ENCODE results near the gene COG5.
A peak's percentile ranks its signal among the peaks of the same experiment; 100 is the strongest.
"Not testable (repeated sequence)": the region's sequence is repeated elsewhere in the genome, so short reads cannot be mapped to it uniquely, and the experiment has no call there.

The COG5 gene

DNA sequence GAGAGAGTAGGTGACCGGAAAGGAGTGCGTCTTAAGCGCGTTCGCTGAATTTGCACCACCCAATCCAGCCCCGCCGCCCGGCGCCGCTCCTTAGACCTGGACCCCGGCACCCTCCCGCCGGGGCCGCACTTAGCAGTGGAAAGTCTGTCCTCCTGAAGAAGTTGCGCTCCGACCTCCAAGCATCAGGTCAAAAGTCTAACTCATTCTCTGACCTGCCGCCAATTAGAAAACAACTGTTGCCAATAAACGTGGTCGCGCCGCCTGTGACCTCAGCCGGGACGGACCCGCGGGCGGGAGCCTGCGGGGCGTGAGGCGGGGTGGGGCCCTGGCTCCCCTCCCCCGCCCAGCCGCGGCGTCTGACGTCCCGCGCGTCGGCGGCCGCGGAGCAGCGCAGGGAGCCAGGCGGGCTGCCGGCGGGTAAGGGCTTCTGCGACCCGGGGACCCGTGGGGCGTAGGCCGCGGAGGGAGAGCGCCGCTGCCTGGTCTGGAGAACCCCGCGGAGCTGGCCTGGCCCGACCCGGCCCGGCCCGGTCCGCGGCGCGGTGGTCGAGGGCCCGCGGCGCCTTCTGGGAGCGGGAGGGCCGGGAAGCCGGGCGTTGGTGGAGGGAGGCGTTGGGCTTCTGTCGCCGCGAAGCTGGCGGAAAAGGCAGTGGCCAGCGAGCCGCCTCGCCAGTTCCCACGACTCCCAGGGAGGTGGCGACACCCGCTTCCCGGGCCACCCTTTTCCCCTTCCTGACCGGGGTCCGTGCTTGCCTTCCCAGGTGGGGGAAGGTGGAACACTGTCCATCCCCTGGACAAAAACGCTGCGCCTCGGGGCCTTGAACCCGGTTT is 16.4 kb upstream of the COG5 start, which contains the start of gene BCAP29:
BCAP29 (plus strand) TSS at position 362 of the 831 bp plus-strand sequence. CDS start 527 bp downstream, outside the sequence.
- DNase-seq (ENCODE audit: low read depth in 2 of 2), result peak; percentile 64 to 67

DNA sequence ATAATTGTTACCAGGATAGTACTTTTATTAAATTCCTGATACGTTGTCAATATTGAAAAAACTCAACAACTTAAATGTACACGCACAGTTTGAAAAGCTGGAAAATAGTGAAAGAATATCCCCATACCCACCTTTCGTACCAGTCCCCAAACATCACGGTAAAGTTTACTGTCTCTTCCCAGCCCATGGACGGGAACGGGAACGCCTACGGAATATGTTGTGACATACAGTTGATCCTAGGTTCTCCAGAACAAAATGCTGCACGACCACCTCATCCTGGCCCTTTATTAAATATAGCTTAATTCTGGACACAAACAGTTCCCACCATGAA is 15.8 kb upstream of the COG5 start:
- DNase-seq (ENCODE audit: low read depth in 2 of 2), result no peak

DNA sequence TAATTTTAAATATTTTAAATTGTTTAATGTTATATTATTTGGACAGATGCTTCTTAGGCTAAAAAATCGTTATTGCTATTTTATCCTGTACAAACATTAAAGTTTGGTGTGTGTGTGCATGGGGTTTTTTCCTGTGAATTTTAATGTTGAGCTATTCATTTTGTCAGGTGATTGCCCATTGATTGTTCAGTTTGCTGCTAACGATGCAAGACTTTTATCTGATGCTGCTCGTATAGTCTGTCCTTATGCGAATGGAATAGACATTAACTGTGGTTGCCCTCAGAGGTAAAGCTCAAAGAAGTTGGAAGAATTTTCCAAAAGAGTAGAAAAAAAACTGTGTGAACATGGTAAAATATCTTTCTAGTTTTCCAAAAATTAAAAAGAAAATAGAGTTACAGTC is 9.8 kb upstream of the COG5 start:
- no peak for DNase-seq (ENCODE audit: low read depth in 2 of 2)

DNA sequence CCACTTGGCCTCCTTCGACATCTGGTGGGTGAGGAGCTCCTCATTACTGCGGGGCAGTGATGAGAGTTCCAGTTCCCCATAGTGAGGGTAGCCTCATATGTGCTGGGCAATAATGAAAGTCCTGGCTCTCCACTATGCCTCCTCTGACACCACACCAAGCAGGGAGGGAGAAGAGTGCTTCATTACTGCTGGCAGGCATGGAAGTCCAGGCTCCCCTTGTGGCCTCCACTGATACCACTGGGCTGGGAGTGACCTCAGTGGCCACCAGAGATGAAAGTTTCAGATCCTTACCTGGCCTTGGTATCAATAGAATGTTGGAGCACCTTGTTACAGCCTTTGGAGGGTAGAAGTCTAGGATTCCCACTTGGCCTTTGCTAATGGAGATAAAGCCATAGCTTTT is 6.6 kb upstream of the COG5 start:
- DNase-seq (ENCODE audit: low read depth in 2 of 2), result no peak

DNA sequence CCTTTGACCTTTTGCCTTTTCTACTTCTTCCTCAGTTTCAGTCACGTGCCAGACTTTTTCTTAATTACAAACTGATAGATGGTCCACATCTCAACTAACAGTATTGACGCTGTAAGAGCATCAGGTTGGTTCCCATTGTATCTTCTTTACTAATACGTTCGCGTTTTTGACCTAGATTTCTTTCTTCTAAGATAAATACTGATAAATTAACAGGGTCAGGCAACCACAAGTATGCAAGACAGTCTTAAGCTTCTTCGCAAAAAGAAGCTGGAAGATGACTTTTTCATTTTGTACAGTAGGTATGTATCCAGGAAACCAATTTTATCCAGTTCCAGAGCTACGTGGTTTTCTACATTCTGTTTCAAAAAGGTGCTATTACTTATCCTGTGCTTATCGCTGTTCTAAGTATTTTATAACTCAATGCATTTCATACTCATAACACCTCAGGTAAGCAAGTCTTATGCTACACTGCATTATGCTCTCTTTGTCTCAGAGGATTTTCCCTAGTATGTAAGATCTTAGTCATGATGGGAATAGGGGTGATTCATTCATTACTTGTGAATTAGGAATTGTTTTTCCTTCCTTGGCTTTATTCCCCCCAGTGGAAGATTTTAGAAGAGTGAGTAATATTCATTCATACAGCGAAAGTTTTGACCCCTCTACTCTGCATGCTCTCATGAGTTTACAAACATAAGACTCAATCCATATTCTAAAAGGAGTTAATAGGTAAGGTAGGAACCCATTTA is 1.0 kb upstream of the COG5 start:
- no peak for DNase-seq (ENCODE audit: low read depth in 2 of 2)

DNA sequence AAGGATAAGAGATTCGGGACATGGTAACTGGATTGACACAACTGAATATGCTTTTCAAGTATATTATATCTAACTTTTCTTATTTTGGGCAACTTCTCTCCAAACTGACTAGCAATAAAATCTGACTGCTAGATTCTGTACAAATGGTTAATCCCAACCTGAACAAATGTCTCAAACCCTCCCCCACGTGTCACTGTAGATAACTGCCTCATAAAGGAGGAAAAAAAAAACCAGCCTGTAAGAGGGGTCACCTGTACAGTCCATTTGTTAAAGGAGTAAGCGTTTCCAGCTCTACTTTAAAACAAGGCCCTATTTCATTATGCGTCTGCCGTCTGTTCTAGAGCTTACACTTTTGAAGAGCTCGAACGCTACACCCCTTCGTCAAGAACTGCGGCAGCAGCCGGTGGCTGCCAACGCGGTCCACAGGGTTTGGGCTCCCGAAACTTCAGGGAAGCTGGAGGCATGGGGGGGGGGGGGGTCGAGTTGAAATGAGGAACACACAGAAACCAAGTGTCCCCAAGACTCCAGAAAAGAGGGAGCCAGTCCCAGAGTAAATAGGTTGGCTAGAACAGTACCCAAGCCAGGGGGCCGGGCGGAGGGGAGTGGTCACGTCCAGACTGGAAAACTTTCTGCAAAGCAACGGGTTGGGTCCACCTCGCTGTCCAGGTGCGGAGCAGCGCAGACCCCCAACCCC is 492 bp downstream of the COG5 start:
- no peak for DNase-seq (ENCODE audit: low read depth in 2 of 2)

DNA sequence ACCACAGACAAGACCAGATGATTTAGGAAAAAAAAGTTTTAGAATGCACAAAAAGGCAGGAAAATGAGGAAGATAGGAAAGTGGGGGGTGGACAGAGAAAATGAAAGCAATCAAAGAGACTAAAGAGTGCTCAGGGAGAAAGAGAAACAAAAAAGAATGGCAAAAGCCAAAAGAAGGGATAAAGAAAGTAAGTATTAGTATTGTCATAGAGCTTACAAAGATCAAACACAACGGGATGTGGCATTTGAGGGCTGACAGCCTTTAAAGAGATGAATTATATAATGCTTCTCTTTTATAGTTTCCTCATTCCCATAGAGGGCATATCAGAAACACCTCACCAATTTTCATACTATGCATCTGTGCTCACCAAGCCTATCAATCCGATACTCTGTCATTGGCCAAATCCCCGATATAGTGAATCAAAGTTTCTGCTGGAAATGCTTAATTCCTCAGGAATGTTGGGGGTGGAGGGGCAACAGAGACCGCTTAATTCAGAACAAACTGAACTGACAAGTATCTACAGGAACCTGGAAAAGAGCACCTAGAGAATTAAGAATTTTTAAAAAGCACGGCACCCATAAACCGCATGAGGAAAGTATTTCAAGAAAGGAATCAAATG is 2.7 kb downstream of the COG5 start:
- no peak for DNase-seq (ENCODE audit: low read depth in 2 of 2)

DNA sequence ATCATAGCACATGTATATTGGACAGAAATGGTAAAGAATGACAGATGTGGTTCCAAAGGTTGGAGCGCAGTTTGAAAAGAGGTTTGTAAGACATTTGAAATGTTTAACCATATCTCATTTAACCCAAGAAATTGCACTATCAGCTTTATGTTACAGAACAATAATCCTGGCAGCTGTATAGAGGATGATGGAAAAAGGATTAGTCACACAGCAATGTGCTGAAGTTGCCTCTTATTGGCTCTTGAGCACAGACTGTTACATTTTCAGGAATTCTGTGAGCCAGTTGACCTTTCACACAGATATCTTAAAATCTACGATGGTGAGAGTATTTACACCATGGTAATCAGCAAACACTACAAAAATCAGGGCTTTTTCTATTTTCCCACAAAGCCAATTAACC is 3.9 kb downstream of the COG5 start:
- DNase-seq (ENCODE audit: low read depth in 2 of 2), result no peak

DNA sequence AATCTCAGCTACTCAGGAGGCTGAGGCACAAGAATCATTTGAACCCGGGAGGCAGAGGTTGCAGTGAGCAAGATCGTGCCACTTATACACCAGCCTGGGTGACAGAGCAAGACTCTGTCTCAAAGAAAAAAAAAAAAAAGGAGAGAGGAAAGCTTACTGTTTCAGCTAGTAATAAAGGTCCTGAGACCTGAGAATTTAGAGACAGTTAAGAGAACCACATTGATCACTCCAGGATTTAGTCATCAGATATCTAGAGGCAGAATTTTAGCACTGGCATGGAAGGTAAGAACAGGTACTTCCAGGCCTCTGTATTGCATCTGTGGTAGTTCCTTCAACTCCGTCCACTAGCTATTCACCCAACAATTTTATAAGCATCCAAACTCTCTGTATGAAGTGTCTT is 7.8 kb downstream of the COG5 start:
- no peak for DNase-seq (ENCODE audit: low read depth in 2 of 2)

DNA sequence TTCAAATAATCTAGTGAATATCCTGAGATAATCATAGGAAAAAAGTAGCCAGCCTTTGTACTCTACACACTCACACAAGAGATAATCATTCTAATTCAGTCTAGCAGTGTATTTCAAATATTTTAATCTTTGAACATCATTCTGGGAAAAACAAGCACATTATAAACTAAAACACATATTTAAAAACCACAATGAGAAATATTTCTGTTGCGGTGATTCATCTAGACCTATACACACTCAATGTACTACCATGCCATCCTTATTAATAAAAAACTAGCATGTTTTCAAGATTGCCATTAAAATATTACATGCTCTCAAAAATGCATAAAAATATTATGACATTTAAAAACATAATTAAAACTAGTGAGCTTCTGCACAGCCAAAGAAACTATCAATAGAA is 11.8 kb downstream of the COG5 start:
- DNase-seq (ENCODE audit: low read depth in 2 of 2), result no peak

DNA sequence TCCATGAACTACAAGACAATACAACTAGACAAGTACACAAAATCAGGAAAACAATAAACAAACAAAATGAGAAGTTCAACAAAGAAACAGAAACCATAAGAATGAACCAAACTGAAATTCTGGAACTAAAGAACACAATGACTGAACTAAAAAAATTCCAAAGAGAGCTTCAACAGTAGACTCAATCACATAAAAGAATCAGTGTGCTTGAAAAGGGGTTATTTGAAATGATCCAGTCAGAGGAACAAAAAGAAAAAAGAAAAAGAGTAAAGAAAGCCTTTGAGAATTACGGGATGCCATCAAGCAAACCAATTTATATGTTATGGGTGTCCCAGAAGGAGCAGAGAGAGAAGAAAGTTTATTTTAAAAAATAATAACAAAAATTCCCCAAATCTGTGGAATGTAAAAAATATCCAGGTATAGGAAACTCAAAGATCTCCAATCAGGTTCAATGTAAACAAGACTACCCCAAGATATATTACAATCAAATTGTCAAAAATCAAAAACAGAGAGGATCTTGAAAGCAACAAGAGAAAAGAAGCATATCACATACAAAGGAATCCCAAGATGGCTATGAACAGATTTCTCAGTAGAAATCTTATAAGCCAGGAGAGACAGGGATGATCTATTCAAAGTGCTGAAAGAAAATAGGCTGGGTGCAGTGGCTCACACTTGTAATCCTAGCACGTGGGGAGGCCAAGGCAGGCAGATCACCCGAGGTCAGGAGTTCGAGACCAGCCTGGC is 18.7 kb downstream of the COG5 start:
- DNase-seq (ENCODE audit: low read depth in 2 of 2), result no peak

DNA sequence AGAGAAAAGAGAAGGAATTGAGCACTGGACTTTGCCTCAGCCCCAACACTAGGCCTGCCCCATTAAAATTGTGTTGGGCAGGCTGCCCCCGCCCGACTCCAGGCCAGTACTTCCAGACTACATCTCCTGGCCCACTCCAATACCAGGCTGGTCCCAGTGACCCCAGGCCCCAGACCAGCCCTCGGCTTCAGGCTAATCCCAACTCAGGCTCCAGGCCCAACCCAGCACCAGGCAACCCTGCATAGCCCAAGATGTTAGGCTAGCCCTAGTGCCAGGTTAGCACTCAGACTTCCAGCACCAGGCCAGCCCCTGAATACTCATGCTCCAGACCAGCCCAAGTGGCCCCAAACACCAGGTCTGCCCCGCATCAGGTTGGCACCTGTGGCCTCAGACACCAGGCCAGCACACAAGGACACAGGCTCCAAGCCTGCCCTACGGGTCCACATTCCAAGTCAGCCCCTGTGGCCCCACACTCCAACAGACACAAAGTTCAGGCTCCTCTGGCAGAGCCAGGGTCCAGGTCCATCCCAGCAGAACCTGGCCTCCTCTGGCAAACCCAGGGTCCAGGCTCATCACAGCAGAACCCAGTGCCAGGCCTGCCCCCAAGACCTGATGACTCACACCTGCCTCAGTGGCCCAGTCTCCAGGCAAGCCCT is 20.3 kb downstream of the COG5 start:
- no peak for DNase-seq (ENCODE audit: low read depth in 2 of 2)

DNA sequence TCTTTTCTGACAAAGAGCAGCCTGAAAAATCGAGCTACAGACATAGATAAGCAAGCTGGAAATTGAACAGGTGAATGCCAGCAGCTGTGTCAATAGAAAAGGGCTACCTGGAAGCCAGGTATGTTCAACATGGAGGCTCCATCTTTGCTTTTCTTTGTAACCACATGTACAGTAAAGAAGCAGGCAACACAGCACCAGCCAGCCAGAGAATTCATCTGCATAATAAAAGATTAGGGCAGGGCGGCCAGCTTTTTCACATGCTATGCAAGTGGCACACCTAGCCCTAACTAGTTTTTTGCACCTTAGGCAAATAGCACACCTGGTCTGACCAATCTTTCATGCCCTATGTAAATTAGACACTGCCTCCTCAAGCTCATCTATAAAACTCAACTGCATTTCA is 25.7 kb downstream of the COG5 start:
- no peak for DNase-seq (ENCODE audit: low read depth in 2 of 2)

DNA sequence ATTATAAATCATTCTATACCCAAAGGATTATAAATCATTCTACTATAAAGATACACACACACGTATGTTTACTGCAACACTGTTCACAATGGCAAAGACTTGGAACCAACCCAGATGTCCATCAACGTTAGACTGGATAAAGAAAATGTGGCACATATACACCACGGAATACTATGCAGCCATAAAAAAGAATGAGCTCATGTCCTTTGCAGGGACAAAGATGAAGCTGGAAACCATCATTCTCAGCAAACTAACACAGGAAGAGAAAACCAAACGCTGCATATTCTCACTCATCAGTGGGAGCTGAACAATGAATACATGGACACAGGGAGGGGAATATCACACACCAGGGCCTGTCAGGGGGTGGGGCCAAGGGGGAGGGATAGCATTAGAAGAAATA is 26.5 kb downstream of the COG5 start:
- not testable (repeated sequence) for DNase-seq (ENCODE audit: low read depth in 2 of 2)

DNA sequence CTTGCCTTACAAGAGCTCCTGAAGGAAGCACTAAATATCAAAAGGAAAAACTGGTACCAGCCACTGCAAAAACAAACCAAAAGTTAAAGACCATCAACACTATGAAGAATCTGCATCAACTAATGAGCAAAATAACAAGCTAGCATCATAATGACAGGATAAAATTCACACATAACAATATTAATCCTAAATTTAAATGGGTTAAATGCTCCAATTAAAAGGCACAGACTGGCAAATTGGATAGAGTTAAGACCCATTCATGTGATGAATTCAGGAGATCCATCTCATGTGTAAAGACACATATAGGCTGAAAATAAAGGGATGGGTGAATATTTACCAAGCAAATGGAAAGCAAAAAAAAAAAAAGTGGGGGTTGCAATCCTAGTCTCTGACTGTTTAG is 29.6 kb downstream of the COG5 start:
- DNase-seq (ENCODE audit: low read depth in 2 of 2), result no peak

DNA sequence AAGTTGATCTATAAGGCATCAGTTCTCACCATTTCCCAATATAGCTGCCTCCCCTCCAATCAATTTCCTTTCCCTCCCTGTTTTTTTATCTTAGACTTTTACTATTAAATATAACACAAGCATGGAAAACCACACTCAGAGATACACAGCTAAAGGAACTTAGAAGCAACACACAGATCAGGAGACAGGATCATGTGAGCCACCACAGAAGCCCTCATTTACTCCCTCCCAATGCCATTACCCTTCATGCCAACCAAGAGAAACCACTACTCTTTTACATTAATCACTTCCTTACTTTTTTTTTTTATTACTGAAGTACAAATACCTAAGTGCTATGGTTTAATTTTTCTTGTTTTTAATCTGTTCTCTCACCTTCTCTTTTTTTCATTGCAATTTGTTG is 33.0 kb downstream of the COG5 start:
- DNase-seq (ENCODE audit: low read depth in 2 of 2), result no peak

DNA sequence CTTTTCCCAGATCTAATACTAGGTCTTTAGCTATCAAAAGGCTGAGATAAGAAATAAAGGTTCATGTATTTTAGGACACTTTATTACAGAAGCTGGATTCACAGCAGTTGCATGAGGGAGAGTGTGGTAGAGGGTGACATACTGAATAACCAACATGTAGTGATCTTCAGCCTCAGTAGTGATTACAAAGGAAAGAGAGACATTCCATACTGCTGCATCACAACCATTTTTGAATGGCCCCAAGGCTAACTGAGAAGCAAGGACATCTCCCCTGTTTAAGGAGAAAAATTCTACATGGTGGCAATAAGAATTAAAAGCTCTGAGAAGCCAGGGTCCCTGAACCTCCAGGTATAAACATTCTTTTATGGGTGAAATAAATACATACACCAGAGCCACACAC is 35.3 kb downstream of the COG5 start:
- DNase-seq (ENCODE audit: low read depth in 2 of 2), result no peak

DNA sequence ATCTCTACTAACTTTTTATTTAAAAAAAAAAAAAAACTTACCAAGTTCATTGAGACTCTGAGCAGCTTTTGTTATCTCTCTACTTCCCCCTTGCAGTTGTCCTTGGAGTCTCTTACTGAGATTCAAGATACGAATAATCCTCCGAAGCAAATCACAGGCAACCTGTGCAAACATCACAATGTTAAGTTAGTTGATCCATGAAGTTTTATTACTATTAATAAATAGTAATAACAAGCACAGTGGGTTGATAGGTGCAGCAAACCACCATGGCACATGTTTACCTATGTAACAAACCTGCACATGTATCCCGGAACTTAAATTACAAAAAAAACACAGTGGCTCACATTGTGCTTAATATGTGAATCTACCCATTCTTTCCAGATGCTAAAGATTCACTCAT is 36.5 kb downstream of the COG5 start:
- DNase-seq (ENCODE audit: low read depth in 2 of 2), result no peak

DNA sequence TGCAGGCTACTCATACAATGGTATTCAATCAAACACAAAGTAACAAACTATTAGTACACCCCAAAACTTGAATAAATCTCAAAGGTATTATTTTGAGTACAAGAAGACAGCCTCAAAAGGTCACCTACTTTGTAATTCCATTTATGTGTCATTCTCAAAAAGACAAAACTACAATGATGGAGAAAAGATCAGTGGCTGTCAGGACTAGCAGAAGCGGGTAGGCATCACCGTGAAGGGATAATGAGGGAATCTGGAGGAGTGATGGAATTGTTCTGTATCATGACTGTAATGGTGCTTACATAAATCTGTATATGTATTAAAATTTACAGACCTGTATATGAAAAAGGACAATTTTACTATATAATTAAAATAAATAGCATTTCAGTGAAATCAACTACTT is 37.0 kb downstream of the COG5 start:
- DNase-seq (ENCODE audit: low read depth in 2 of 2), result no peak

DNA sequence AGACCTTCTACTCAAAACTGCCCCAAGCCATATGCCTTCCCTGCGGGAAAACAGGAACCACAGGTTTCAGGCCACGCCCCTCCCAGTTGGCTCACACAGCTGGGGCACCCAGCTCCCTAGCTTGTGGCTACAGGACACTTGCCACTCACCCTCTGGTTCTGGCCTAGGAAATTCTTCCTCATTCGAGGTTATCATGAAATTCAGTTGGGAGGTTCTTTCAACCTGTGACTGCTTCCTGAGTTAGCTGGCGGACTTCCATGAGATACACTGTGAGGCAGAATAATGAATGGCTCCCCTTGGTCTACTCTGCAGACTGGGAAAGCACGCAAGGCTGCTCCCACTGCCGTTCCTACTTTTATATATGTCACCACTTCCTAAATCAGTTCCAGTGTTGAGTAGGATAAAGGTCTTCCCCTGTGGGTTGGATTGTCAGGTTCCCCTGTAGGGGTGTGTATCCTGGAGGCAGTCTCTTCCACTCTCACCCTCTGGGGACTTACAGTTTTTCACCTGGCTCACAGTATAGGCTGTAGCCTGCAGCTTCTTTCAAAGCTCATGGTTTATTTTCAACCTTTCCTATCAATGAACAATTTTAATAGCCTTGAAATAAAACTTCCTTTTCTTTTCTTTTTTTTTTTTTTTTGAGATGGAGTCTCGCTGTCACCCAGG is 56.9 kb downstream of the COG5 start:
- DNase-seq (ENCODE audit: low read depth in 2 of 2), result no peak

Measured in stimulated activated CD8-positive, alpha-beta memory T cell treated with anti-CD3 and anti-CD28 coated beads, Interleukin-15, amount 100 ng/mL, for 48 hours (primary cell).